HEK293T (cell line): ENCODE results near the gene FTCD.

Experiments
- CTCF ChIA-PET: fragments of 350-600 bp; formaldehyde crosslinking; extraction: SDS; loops from one replicate; lab custom pipeline; 2021; ENCODE audit warnings: antibody characterized with exemption, inconsistent platforms; lab: Yijun Ruan, JAX
- POLR2A ChIA-PET: fragments of 350-600 bp; formaldehyde crosslinking; extraction: SDS; loops from one replicate; lab custom pipeline; 2020; ENCODE audit warnings: antibody characterized with exemption, inconsistent platforms; lab: Yijun Ruan, JAX
- DNase-seq: peaks from one replicate; pipeline ENCODE4 v3.0.0; 2012; ENCODE audit warnings: mixed read lengths; ENCODE audit errors: extremely low spot score
- ARNT ChIP-seq: fragments of 450-650 bp; IDR thresholded peaks from 2 replicates; pipeline ENCODE4 v1.6.1; 2017; ENCODE audit warnings: mild to moderate bottlenecking
- BHLHE40 ChIP-seq: fragments of 450-650 bp; IDR thresholded peaks from 2 replicates; pipeline ENCODE4 v1.6.1; 2016; ENCODE audit warnings: mild to moderate bottlenecking, moderate library complexity, borderline replicate concordance
- CTBP1 ChIP-seq: fragments of 450-650 bp; IDR thresholded peaks from 2 replicates; pipeline ENCODE4 v1.6.1; 2016; ENCODE audit warnings: borderline replicate concordance
- ELF4 ChIP-seq: fragments of 450-650 bp; IDR thresholded peaks from 2 replicates; pipeline ENCODE4 v1.6.1; 2017; ENCODE audit warnings: antibody characterized with exemption
- FOXA1 ChIP-seq: fragments of 450-650 bp; IDR thresholded peaks from 2 replicates; pipeline ENCODE4 v1.6.1; 2016; ENCODE audit warnings: mild to moderate bottlenecking
- FOXK2 ChIP-seq: fragments of 450-650 bp; IDR thresholded peaks from 2 replicates; pipeline ENCODE4 v1.6.1; 2016; ENCODE audit warnings: mild to moderate bottlenecking
- FOXM1 ChIP-seq: fragments of 450-650 bp; IDR thresholded peaks from 2 replicates; pipeline ENCODE4 v1.6.1; 2017; ENCODE audit warnings: mild to moderate bottlenecking, borderline replicate concordance
- HDGF ChIP-seq: fragments of 450-650 bp; IDR thresholded peaks from 2 replicates; pipeline ENCODE4 v1.6.1; 2017; ENCODE audit warnings: antibody characterized with exemption, borderline replicate concordance
- L3MBTL2 ChIP-seq: fragments of 450-650 bp; conservative IDR thresholded peaks from 2 replicates; pipeline ENCODE4 v1.6.1; 2016; ENCODE audit warnings: mild to moderate bottlenecking
- LEF1 ChIP-seq: fragments of 450-650 bp; IDR thresholded peaks from 2 replicates; pipeline ENCODE4 v1.6.1; 2017; ENCODE audit warnings: mild to moderate bottlenecking, borderline replicate concordance
- NFRKB ChIP-seq: fragments of 450-650 bp; IDR thresholded peaks from 2 replicates; pipeline ENCODE4 v1.6.1; 2016; ENCODE audit warnings: mild to moderate bottlenecking, moderate library complexity
- PKNOX1 ChIP-seq: fragments of 450-650 bp; IDR thresholded peaks from 2 replicates; pipeline ENCODE4 v1.6.1; 2016
- SP1 ChIP-seq: fragments of 450-650 bp; IDR thresholded peaks from 2 replicates; pipeline ENCODE4 v1.6.1; 2017
- SUZ12 ChIP-seq: fragments of 450-650 bp; IDR thresholded peaks from 2 replicates; pipeline ENCODE4 v1.6.1; 2016; ENCODE audit warnings: mild to moderate bottlenecking
- TARDBP ChIP-seq: fragments of 450-650 bp; IDR thresholded peaks from 2 replicates; pipeline ENCODE4 v1.6.1; 2016
- ZNF384 ChIP-seq: fragments of 450-650 bp; IDR thresholded peaks from 2 replicates; pipeline ENCODE4 v1.6.1; 2016

FTCD gene

GRCh38 chr21:46100020-46100419, 55.4 kb downstream of the FTCD start:
- ChIA-PET POLR2A (no interaction called here), CTCF (no interaction called here)
- TF ChIP-seq SP1 (no peak), NFRKB (no peak), FOXK2 (no peak), ELF4 (no peak), ZNF384 (no peak), SUZ12 (no peak), L3MBTL2 (no peak), TARDBP (no peak), BHLHE40 (no peak), PKNOX1 (no peak), FOXA1 (no peak), HDGF (no peak), LEF1 (no peak), CTBP1 (no peak), FOXM1 (no peak), ARNT (no peak)
- no peak for DNase-seq

DNA sequence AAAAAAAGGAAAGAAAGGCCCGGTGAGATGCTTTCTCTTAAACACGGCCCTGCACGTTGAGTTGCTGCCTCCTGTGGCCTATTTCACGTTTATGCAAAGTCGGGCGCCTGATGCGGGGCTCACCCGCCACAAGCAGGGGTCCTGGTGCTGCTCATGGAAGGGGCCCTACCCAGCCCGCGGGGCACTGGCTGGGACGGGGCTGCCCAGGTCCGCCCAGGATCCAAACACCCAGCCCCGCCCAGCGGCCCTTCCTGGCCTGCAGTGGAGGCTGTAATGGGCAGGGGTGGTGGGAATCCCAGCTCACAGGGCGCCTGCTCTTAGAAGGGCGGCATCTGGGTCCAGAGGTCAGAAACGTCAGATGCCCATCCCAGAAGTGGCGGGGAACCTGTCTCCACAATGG, 55.9 kb downstream of the FTCD start:
- POLR2A ChIA-PET: interaction anchor here (1.2 kb wide), 1 partner anchor 126 kb away, joined by 3 read pairs; no protein-coding TSS in a partner anchor
- no peak for DNase-seq
- CTCF ChIA-PET: no interaction called here
- 0 out of 2 replicates have a peak, but pooled peaks have one; percentile 35 for TF ChIP-seq ZNF384
- no peak for TF ChIP-seq FOXK2

DNA sequence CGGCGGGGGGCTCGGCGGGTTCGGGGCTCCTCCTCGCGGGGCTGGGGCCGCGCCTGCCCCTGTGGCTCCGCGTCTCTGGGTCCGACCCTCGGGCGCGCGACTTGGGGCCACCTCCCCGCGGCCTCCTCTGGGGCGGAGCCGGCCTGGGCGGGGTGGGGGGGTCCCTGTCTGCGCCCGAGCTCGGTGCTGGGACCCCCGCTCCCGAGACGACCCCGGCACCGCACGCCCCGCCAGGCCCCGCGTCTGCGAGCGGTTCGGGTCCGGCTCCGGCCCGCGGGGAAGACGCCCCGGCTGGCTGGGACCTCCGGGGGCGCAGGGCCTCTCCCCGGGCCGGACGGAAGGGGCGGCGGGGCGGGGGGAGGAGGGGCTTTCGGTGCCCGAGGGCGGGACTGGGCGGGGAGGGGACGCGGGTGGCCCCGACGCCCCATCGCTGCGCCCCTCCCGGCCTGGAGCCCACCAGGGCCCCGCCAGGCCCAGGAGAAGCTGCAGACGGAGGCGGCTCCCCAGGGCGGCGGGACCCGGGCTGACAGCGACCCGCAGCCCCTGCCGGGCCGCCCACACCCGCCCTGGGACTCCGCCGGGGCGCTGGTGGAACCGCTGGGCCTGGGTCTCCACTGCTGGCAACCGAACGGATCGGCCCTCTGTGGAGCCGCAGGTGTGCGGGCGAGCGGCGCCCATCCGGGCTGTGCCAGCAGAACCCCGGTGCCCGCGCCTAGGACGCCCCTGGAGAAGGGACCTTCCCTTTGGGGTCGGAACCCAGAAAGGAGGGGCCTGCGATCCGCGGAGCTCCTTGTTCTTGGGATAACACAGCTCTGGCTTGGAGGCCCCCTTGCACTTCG, 56.9 kb downstream of the FTCD start:
- ChIA-PET CTCF (interaction anchor here (0.6 kb wide), 1 partner anchor 367 kb away, joined by 3 read pairs; no protein-coding TSS in a partner anchor), POLR2A (interaction anchor here (0.6 to 1.3 kb wide), 3 partner anchors 123 to 127 kb away, joined by 3 read pairs; no protein-coding TSS in a partner anchor)
- no peak for DNase-seq
- TF ChIP-seq SUZ12 (no peak), LEF1 (no peak), SP1 (no peak), NFRKB (no peak), CTBP1 (no peak), FOXA1 (no peak), ELF4 (no peak), HDGF (no peak), PKNOX1 (no peak), TARDBP (no peak), FOXK2 (no peak), FOXM1 (no peak)

DNA sequence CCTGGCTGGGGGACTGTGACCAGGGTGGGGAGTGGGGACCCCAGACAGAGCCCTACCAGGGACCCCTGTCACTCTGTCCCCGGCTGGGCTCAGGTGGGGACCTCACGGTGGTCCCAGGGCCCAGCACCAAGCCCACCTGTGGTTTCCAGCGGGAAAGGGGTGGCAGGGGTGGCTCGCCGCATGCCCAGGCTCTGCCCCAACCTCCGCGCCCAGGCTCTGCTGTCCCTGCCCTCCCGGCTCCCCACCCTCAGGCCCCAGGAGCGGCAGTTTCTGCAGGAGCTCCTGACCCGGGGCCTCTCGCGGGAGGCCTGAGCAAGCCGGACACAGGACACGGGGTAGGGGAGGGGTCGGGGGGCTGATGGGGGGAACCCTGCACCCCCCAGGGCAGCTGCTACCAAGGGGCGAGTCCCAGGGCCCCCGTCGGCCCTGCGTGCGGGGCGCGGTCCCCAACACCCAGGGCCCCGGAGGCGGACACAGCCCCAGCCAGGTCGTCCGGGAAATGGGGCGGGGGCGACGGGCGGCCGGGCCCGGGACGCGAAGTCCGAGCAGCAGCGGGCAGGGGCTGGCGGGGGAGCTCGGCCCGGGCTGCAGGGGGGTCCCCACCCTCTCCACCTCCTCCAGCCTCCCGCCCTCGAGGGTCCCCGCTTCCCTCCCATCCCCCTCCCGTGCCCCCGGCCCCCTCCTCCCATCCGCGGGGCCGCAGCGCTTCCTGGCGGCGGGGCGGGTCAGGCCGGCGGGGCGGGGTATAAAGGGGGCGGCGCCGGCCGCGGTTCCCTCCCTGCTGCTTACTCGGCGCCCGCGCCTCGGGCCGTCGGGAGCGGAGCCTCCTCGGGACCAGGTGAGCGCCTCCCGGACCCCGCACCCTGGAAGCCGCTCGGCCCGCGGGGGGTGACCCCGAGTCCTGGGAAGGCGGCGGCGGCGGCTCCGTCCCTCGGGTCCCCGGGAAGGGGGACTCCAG, 57.8 kb downstream of the FTCD start, which contains the start of gene COL6A2:
TSS of gene COL6A2 (plus strand) at position 777 of the 958 bp plus-strand sequence.
- ChIA-PET CTCF (no interaction called here), POLR2A (interaction anchor here (1.3 kb wide), 1 partner anchor 126 kb away, joined by 3 read pairs; no protein-coding TSS in a partner anchor)
- TF ChIP-seq SP1 (no peak), NFRKB (no peak), L3MBTL2 (no peak), CTBP1 (no peak), BHLHE40 (no peak), TARDBP (no peak), FOXK2 (no peak), FOXA1 (no peak), HDGF (no peak), ARNT (no peak), LEF1 (no peak), ZNF384 (no peak), SUZ12 (no peak), ELF4 (no peak), FOXM1 (no peak), PKNOX1 (no peak)
- DNase-seq: peak; percentile 92

DNA sequence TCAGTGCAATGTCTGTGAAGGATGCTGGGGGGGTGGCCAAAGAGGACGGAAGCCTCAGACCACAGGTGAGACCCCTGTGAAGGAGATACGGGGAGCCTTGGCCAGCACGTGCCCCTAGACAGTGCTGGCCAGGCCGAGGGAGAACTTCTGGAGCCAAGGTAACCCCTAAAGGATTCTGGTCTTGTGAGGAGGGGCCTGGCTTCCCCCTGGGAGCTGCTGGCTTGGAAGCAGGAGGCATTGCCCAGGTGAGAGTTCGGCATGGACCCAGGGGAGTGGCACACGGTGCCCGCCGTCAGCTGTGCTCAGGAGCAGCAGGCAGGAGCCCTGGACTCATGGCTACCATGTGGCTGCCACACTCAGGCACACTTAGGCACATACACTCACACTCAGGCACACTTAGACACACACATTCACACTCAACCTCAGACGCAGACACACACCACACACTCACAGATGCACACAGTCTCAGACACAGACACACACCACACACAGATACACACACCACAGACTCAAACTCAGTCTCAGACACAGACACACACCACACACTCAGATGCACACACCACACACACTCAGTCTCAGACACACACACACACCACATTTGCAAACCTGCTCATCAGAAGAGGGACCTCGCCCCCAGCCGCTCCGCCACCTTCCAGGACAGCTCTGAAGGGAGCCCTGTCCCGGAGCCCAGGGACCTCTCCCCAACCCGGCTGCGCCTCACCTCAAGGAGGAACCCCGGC, 58.6 kb downstream of the FTCD start:
- ChIA-PET CTCF (no interaction called here), POLR2A (interaction anchor here (1.3 kb wide), 1 partner anchor 125 kb away, joined by 3 read pairs; no protein-coding TSS in a partner anchor)
- TF ChIP-seq TARDBP (peak; percentile 73; the same call in 1 of the 2 replicates), LEF1 (no peak), BHLHE40 (no peak), ZNF384 (no peak)
- DNase-seq: no peak
